HG03460 (cell line): ENCODE data around the gene ANKS1A.

Experiments
- ATAC-seq: cut with Tn5 transposase; IDR thresholded peaks from one replicate; pipeline ENCODE4 v1.9.1; 2021; ENCODE audit not compliant: unreplicated experiment

ANKS1A gene

DNA sequence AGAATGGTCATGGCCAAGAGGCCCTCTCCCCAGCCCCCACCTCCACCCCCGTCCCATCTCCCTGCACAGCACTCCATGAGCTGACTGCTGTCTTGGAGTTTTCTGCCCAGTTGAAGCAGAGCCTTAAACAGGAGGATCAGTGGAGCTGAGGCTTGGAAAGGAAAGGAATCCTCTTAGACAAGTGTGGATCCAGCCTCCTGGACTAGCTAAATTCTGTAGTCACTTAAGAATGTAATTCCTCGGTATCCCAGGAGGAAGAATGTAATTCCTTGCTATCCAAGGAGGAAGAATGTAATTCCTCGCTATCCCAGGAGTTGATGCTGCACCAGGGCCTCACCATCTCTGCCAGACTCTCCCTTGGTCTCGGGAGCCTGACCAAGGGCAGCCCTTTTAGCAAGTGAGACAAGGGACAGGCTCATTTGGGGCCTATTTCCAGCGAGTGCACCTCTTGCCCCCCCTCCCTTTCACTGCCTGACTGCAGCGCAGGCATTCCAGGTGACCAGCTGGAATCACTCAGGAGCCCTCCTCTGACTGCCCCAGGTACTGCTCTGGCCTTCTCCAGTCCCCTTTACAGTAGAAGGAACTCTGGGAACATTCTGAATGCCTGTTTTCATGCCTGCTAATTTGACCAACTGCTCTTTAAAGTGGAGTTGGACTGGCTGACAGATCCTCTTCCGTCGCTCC, 175.8 kb downstream of the ANKS1A start:
- ATAC-seq: no peak

DNA sequence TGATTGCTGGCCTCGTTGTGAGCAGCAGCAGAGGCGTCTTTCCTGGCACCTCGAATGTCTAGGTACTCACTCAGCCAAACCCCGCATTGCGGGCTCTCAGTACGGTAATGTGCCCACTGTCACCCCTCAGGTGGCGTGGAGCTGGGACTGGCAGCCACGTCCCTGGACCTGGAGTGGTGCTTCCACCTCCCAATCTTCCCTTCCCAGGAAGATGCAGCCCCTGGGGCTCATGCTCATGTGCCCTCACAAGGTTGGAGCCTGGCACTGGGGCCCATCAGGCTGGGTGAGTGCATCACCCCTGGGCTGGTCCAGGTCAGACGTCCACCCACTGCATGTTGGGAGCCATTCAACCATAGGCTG, 176.4 kb downstream of the ANKS1A start:
- ATAC-seq: no peak

DNA sequence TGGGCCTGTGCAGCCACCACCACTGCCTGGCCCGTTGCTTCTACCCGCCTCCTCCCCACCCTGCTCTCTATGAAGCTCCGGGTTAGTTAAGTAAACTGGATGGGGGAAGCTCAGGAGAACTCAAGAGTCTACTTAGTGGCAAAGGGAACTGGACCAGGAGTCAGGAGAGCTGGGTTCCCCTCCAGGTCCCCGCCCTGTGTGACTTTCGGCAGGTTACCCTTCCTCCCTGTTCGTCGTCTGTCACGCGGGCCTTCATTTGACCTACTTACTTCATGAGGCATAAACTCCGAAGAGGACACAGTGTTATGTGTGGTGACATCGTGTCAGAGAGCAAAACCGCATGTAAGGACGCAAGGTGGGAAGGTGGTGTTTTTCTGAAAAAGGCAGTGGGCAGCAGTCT, 176.8 kb downstream of the ANKS1A start:
- no peak for ATAC-seq

DNA sequence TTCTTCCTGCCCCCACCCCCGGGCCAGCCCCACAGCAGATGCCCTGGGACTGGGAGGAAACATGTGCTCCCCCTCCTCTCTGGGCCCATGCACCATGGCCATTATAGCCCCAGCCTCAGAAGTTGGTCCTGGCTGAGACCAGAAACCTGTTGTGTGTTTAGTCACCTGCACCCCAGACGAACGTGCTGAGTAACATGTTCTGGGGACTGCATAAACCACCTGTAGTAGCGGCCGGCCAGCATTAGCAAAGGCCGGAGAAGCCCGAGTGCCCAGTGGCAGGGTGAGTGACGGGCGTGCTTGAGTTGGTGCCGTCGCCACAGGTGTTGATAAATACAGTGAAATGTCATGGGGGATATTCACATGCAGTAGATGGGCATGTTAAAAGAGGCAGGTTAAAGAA, 178.2 kb downstream of the ANKS1A start:
- ATAC-seq: no peak

DNA sequence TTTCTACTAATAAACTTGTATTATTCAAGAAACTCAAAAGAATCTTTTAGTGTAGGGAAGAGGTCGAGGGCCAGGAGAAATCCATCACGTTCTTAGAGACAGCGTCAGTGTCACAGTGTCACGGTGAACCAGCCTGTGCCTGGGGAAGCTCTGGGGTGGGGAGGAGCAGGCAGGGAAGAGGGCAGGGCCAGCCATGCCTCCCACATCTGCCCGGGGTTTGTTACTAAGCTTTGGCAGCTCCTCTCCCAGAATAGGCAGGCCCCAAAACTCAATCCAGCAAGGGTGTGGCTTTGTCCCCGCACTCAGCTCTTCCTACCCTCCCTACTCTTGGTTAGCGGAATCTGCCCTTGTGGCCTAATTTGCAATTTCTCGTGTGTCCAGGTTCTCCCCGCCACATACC, 179.2 kb downstream of the ANKS1A start:
- no peak for ATAC-seq

DNA sequence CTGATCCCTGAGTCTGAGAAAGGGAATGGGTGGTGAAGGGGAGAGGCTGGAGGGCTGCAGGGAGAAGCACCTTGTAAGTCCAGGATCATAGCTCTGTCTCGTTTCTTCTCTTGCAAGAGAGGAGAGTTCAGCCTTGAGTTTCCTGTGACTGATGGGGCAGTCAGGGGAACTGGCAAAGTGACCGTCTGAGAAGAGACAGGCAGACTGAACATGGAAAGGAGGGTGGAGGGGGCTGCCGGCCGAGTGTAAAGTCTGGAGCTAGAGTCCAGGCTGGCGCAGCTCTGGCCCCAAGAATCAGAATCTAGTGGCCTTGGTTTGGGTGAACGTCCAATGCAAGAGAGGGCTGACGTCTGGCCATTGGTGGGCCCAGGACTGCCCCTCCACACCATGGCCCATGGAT, 179.6 kb downstream of the ANKS1A start:
- ATAC-seq: no peak

DNA sequence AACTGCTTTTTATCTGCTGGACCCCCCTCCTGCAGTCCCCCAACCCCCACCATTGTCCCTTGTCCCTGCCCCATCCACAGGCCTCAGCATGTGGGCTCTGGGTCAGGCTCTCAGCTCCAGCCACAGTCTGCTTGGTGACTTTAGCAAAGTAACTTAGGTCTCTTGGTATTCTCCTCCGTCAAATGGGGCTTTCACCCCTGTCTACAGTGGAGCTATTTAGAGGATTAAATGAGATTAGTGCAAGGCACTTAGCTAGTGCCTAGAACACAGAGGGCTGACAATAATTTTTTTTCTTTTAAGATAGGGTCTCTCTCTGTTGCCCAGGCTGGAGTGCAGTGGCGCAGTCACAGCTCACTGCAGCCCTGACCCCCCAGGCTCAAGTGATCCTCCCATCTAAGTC, 180.2 kb downstream of the ANKS1A start:
- no peak for ATAC-seq

DNA sequence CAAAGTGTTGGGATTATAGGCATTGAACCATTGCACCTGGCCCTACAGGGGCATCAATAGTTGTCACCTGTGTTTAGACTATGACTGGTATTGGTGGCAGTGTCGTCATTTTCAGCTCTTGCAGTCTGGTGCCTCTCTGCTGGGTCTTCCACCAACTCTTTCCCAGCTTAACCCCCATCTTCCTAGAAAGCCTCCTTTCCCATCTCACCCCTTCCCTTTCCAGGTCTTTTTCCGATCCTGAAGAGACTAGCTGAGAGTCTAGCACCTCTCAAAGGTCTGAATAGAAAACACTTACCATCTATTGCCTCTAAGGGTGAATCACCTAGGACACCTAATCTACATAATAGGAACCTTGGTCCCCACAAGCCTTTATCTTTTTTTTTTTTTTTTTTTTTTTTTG, 181.1 kb downstream of the ANKS1A start:
- ATAC-seq: no peak

DNA sequence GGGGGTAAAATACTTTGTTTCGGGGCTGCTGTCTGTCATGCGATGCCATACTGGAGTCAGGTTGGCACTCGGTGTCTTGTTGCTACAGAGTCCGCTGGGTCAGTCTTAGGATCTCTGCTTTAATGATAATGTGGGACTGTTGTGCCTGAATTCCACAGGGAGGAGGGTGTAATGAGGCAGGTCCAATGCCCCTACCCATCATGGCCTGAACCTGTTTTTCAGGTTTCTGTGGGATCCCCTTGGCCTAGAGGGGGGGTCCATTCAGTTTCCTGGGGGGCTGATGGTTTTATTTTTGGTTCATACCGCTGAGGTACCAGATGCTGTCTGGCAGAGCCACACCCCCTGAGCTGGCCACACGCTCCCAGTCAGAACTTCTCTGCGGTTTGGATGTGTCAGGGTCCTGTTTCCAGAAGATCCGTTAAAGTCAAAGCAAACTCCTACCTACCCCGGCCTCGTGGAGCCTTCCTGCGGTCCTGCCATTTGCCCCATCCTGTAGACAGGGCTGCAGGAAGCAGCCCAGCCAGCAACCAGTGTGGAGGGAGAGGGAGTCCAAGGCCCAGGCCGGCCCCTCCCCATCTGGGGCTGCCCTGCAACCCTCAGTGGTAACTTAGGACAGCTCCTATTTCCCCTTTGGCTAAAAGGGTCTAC, 182.4 kb downstream of the ANKS1A start:
- ATAC-seq: no peak

DNA sequence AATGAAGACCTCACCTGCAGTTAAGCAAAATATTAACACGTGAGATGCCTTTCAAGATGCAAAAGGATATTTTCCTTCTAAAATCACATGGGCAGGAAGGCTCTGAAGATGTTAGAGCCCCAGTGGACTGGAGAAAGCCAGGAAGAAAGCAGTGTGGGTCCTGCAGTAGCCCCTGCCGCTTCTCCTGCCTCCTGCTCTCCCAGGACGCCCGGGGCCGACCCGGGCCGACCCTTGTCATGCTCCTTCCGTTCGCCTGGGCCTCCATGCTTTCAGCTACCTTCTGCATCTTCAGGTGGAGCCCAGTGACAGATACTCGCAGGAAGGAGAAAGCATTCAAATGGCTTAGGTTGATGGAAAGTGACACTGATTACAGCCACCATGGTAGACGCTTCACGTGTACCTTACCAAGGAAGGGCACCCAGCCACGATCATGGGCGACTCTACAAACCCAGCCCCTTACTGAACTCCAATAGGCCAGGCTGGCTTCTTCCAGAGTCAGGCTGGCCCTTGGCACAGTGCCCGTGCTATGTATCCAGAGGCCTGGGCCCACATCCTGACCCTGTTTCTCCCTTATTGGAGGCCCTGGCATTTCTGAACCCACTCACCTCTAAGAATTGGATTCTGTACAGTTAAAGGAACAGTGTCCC, 183.1 kb downstream of the ANKS1A start:
- ATAC-seq: no peak

DNA sequence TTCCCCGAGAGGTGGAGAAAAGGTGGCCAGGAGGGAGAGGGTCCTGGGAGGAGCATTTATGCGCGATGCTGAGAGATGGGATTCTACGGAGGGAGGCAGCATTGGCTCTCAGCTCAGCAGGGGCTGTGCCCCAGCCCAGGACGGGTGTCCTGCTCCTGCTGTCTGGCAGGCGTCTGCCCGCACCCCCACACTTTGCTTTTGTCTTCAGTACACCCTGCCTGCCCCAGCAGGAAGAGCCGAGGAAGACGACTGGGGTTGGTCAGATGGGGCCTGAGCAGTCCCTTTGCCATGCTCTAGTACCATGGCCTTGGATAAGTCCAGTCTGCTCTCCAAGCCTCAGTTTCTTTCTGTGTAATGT, 183.6 kb downstream of the ANKS1A start:
- no peak for ATAC-seq

DNA sequence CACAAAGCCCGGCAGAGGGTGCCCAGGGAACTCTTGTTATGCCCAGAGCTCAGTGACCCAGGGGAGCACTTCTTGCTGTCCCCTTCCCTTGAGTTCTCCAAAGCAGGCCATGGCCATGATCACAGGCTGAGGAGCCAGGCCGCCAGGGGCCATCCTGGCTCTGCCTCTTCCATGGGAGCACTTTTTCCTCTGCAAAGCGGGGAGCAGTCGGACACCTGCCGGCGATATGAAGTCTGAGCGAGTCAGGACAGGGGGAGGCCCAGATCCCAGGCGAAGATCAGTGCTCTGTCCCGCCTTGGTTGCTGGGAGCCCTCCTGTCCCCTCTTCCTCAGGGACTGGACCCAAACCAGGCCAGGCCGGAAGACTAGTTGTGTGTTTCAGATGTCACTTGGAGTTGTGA, 184.2 kb downstream of the ANKS1A start:
- ATAC-seq: no peak

DNA sequence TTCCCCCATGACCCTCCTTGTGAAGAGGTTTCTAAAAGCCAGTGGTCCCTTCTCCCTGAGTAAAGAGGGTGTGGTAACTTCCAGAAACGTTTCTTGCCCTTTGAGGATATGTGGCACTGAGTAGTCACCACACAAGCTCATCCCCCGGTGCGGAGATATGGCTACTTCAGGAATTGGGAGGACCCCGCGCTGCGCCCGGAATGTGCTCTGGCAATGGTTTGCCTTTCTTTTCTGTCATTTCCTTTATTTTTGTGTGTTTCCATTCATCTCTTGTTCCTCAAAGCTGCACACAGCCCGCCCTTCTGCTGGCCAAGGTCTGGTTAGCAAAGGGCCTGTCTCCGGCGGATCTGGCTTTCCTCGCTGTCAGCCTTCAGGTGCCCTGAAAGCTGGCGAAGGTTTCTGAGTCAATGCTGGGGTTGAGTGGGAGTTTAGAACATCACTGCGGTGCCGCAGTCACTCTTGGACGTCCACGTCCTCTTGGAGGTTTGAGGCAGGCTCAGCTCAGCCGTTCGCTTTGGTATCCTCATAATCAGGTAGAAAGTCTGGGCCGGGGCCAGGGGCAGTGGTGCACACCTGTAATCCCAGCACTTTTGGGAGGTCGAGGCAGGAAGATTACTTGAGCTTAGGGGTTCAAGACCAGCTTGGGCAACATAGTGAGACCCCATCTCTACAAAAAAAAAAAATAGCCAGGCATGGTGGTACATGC, 184.9 kb downstream of the ANKS1A start:
- no peak for ATAC-seq

DNA sequence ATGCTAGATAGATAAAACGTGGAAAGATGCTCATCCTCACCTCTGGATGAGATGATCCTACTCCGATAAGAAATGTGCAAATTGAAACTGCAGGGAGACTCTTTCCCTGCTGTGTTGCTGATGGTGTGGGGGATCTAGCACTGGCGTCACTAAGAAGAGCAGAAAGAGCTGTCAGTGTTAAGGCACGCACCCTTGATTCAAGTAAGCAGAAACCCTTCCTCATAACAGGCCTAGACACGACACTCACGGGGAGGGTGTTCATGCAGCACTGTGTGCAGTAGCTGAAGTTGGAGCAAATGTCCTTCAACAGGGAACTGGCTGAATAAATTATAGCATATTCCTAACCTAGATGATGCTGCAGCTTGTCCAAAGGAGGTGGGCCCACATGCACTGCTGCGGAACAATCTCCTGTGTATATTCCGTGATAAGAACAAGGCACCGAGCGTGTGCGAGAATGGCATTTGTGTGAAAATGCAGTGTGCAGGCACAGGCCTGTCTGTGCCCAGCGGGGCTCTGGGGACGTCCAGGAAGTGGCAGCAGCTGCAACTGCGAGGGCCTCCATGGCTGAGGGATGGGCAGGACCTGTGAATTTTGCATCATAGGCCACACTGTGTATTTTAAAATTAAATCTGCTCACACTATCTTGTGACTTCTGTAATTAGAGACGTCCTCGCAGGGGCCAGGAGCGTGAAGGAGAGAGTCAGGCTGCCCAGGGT, 188.1 kb downstream of the ANKS1A start:
- no peak for ATAC-seq

DNA sequence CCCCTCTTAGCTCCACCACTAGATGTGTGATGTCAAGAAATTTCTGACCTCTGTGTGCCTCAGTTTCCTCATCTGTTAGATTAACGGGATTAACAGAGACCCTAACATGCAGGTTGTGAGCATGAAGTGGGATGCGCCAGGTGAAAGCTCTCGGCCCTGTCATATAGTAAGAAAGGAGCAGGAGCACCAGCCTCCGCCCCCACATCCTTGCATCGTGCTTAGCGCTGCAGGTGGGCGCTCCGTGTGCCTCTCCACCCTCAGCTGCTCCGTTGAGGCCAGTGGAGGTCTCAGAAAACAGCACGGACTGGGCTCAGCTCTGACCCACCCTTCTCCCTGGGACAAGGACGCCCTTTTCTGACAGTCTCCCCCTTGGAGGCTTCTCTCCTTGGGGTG, 188.7 kb downstream of the ANKS1A start:
- ATAC-seq: no peak

DNA sequence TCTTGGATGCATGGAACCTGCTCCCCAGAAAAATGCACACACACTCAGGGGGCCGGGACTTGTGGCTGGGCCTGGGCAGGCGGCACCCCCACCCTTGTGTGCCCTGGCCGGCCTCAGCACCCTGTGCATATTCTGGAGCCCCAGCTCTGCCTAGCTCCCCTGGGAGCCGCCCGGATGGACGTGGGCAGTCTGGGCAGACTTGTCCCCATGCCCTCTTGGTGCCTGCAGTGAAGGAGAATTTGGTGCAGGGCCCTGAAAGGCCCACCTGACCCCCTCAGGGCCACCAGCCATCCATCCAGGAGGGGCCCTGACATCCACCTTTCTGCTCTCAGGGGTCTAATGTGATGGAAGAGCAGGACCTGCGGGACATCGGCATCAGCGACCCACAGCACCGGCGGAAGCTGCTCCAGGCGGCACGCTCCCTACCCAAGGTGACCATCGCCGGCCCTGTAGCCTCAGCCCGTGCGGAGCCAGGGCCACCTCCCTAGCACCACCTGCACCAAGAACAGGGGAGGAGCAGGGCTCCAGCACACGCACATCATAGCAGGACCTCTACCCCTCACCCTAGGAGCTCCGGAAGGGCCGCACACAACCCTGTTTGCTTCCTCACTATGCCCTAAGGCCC, 189.3 kb downstream of the ANKS1A start:
- ATAC-seq: no peak

DNA sequence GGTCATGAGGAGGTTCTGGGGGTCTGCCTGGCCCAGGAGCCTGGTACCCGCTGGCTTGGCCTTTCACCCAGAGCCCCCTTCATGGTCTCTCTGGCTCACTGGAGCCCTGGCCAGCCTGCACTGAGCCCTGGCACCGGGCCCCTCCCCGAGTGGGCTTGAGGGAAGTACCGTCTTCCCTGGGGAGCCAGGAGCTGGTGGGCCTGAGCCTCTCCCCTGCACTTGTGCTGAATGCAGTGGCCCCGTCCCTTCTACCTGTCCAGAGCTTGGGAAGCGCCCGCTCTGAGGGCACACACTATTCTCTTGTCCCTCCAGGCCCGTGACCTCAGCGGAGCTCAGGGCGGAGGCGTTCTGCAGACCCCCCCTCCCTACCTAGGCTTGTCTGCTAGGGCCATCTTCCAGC, 189.8 kb downstream of the ANKS1A start:
- no peak for ATAC-seq

DNA sequence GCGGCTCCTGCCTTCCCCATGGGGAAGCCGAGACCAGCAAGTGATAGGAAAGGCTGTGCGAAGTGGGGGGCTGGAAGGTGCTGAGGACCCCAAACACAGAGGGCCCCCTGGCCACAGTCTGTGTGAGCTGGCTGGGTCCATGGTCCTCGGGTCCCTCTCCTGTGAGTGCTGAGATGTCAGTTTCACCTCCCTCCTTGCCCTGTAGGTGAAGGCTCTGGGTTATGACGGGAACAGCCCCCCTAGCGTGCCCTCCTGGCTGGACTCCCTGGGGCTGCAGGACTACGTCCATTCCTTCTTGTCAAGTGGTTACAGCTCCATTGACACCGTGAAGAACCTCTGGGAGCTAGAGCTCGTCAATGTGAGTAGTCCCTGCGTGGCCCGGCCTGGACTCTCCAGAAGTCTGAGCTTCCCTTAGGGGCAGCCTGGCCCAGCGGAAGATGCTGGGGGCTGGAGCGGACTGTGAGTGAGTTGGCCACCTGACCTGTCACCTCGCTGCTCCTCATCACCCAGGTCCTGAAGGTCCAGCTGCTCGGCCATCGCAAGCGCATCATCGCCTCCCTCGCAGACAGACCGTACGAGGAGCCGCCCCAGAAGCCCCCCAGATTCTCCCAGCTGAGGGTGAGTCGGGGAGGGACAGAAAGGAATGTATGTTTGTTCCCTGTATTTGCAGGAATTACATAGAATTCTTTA, 190.4 kb downstream of the ANKS1A start:
- no peak for ATAC-seq

DNA sequence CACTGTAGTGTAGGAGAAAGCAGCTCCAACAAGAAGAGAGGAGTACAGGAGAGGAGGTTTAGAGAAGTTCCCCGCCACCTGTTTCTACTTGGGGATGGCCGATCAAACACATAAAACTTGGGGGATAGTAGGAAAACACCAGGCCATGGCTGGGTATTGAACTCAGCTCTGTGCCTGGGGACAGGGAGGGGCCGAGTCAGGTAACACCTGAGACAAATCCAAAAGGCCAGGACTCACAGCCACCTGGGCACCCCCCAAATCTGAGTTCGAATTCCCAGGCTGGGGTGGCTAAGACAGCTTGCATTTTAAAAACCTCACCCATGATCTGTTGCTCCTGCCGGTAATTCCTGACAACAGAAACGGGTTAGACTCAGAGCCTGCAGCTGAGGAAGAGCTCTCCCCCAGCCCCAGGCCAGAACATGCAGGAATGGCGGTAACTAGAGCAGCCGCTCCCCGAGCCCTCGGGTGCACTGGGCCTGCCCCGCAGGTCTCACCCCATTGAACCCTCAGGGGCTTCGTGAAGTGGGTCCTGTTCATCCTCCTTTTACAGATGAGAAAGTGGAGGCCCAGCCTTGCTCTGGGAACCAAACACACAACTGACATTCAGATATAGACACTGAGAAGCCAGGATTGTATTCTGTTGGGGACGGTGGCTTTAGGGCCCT, 191.1 kb downstream of the ANKS1A start:
- ATAC-seq: no peak
